K562 (cell line): ENCODE measurements around the gene RYR3.

ENCODE experiments used
- BHLHE40 ChIP-seq: IDR thresholded peaks from 2 replicates; pipeline ENCODE4 v1.6.1; 2011; ENCODE audit warnings: low read length, improper control_type of control experiment
- CSDE1 ChIP-seq, 2 experiments: fragments of 450-650 bp; IDR thresholded peaks; 2 replicates each; pipeline ENCODE4 v1.6.1; 2016; ENCODE audit warnings: mild to moderate bottlenecking in 1 of 2
- MYC ChIP-seq, 2 experiments: fragments of 250-450 bp in 1 of 2; sonication (Bioruptor Pico) in 1 of 2; IDR thresholded peaks; 2 replicates each; pipeline versions ENCODE4 v1.5.1 to v1.6.1; 2012 to 2021; ENCODE audit warnings: low read depth in 2 of 2, borderline replicate concordance in 1 of 2, improper control_type of control experiment in 1 of 2, low read length in 1 of 2, mild to moderate bottlenecking in 1 of 2, moderate library complexity in 1 of 2
- RFX5 ChIP-seq: IDR thresholded peaks from 2 replicates; pipeline ENCODE4 v1.6.1; 2011; ENCODE audit warnings: low read depth, mild to moderate bottlenecking, improper control_type of control experiment, low read length
- RNF2 ChIP-seq: sonication (generic); IDR thresholded peaks from 2 replicates; pipeline ENCODE4 v1.6.1; 2016
- SIN3A ChIP-seq, 2 experiments: fragments of 150-350 bp in 1 of 2; IDR thresholded peaks; 2 replicates each; pipeline ENCODE4 v1.6.1; 2011 to 2016; ENCODE audit warnings: borderline replicate concordance in 2 of 2, low read depth in 2 of 2, low read length in 2 of 2, mild to moderate bottlenecking in 2 of 2, moderate library complexity in 2 of 2; ENCODE audit not compliant: control insufficient read depth in 1 of 2
- ZC3H11A ChIP-seq: IDR thresholded peaks from 2 replicates; pipeline ENCODE4 v1.6.1; 2012; ENCODE audit warnings: low read depth, low read length, improper control_type of control experiment
- ZNF384 ChIP-seq: IDR thresholded peaks from 2 replicates; pipeline ENCODE4 v1.6.1; 2012; ENCODE audit warnings: low read depth, low read length, improper control_type of control experiment
- TF ChIP-seq, protein P1 (sequence below): fragments of 450-650 bp; conservative IDR thresholded peaks from 2 replicates; pipeline ENCODE4 v1.6.1; 2016; ENCODE audit warnings: missing genetic modification characterization, low read depth, mild to moderate bottlenecking, control low read depth, missing compliant biosample characterization
- TF ChIP-seq, protein P2 (sequence below): sonication (generic); formaldehyde crosslinking; IDR thresholded peaks from 2 replicates; pipeline ENCODE4 v1.8.0; 2022; ENCODE audit warnings: mild to moderate bottlenecking, missing genetic modification reagents, borderline replicate concordance
- TF ChIP-seq, protein P3 (sequence below): conservative IDR thresholded peaks from 2 replicates; pipeline ENCODE4 v1.6.1; 2011; ENCODE audit warnings: low read depth, mild to moderate bottlenecking, low read length; ENCODE audit not compliant: control insufficient read depth
- TF ChIP-seq, protein P4 (sequence below): fragments of 200-400 bp; formaldehyde crosslinking; IDR thresholded peaks from 2 replicates; pipeline ENCODE4 v1.6.1; 2017; ENCODE audit warnings: mild to moderate bottlenecking, low read depth, low read length, moderate library complexity
- TF ChIP-seq, protein P5 (sequence below), 3 experiments: IDR thresholded peaks in 2 of 3; conservative IDR thresholded peaks in 1 of 3; 2 replicates each; pipeline ENCODE4 v1.5.1; 2011 to 2012; ENCODE audit warnings: low read length in 3 of 3, mild to moderate bottlenecking in 3 of 3, control low read depth in 2 of 3, improper control_type of control experiment in 1 of 3, inconsistent platforms in 1 of 3, low read depth in 1 of 3, mixed read lengths in 1 of 3, moderate library complexity in 1 of 3; ENCODE audit not compliant: insufficient read depth in 2 of 3
- TF ChIP-seq, protein P6 (sequence below): sonication (generic); formaldehyde crosslinking; IDR thresholded peaks from 2 replicates; pipeline ENCODE4 v1.8.1; 2023; ENCODE audit warnings: mild to moderate bottlenecking, missing genetic modification reagents

DNA sequence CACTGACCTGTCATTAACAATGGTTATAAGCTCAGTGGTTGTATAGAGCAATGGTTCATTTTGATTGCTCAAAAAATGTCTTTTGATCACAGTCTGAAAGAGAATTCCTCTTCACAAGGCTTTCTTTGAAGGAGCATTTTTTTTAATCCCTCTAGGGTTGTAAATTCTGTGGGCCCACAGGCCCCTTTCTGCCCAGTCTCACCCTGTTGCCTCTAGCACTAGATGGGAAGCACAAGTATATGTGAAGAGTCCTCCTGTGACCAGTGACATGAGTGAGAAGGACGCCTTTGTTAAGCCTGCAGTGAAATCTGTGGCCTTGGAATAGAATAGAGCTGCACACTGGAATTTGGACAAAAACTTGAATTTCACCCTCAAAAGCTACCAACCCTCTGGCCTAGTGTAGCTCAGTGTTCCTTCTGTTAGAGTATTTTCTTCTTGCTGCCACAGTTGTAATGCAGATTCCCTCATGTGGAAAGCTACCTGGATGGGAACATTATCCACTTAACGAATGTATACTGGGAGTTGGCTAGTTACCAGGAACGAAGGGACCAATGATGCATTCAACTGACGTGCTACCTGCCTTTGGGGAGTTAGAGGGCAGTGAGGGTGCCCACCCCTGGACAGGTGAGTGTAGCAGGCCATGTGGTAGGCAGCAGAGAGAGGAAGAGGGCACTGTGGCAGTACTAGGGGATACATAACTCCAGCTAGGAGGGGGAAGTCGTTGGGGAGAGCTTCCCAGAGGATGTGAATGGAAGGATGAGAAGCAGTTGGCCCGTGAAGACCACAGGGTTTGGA lies 28.3 kb upstream of the RYR3 start:
- TF ChIP-seq, protein P1, sequence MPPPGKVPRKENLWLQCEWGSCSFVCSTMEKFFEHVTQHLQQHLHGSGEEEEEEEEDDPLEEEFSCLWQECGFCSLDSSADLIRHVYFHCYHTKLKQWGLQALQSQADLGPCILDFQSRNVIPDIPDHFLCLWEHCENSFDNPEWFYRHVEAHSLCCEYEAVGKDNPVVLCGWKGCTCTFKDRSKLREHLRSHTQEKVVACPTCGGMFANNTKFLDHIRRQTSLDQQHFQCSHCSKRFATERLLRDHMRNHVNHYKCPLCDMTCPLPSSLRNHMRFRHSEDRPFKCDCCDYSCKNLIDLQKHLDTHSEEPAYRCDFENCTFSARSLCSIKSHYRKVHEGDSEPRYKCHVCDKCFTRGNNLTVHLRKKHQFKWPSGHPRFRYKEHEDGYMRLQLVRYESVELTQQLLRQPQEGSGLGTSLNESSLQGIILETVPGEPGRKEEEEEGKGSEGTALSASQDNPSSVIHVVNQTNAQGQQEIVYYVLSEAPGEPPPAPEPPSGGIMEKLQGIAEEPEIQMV = no peak
- TF ChIP-seq, protein P2, sequence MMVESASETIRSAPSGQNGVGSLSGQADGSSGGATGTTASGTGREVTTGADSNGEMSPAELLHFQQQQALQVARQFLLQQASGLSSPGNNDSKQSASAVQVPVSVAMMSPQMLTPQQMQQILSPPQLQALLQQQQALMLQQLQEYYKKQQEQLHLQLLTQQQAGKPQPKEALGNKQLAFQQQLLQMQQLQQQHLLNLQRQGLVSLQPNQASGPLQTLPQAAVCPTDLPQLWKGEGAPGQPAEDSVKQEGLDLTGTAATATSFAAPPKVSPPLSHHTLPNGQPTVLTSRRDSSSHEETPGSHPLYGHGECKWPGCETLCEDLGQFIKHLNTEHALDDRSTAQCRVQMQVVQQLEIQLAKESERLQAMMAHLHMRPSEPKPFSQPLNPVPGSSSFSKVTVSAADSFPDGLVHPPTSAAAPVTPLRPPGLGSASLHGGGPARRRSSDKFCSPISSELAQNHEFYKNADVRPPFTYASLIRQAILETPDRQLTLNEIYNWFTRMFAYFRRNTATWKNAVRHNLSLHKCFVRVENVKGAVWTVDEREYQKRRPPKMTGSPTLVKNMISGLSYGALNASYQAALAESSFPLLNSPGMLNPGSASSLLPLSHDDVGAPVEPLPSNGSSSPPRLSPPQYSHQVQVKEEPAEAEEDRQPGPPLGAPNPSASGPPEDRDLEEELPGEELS (CRISPR knock-in tag) = no peak
- TF ChIP-seq, protein P3, sequence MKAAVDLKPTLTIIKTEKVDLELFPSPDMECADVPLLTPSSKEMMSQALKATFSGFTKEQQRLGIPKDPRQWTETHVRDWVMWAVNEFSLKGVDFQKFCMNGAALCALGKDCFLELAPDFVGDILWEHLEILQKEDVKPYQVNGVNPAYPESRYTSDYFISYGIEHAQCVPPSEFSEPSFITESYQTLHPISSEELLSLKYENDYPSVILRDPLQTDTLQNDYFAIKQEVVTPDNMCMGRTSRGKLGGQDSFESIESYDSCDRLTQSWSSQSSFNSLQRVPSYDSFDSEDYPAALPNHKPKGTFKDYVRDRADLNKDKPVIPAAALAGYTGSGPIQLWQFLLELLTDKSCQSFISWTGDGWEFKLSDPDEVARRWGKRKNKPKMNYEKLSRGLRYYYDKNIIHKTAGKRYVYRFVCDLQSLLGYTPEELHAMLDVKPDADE = no peak
- no peak for TF ChIP-seq MYC (IDR thresholded peaks at IDR 0.05; ENCODE audit: low read depth, low read length)
- TF ChIP-seq MYC (CRISPR knock-in tag; IDR thresholded peaks at IDR 0.05; ENCODE audit: borderline replicate concordance, low read depth) = no peak
- no peak for TF ChIP-seq CSDE1 (IDR thresholded peaks at IDR 0.05)
- no peak for TF ChIP-seq ZNF384
- TF ChIP-seq ZC3H11A = no peak
- TF ChIP-seq, protein P4, sequence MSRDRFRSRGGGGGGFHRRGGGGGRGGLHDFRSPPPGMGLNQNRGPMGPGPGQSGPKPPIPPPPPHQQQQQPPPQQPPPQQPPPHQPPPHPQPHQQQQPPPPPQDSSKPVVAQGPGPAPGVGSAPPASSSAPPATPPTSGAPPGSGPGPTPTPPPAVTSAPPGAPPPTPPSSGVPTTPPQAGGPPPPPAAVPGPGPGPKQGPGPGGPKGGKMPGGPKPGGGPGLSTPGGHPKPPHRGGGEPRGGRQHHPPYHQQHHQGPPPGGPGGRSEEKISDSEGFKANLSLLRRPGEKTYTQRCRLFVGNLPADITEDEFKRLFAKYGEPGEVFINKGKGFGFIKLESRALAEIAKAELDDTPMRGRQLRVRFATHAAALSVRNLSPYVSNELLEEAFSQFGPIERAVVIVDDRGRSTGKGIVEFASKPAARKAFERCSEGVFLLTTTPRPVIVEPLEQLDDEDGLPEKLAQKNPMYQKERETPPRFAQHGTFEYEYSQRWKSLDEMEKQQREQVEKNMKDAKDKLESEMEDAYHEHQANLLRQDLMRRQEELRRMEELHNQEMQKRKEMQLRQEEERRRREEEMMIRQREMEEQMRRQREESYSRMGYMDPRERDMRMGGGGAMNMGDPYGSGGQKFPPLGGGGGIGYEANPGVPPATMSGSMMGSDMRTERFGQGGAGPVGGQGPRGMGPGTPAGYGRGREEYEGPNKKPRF = no peak
- TF ChIP-seq, protein P5, sequence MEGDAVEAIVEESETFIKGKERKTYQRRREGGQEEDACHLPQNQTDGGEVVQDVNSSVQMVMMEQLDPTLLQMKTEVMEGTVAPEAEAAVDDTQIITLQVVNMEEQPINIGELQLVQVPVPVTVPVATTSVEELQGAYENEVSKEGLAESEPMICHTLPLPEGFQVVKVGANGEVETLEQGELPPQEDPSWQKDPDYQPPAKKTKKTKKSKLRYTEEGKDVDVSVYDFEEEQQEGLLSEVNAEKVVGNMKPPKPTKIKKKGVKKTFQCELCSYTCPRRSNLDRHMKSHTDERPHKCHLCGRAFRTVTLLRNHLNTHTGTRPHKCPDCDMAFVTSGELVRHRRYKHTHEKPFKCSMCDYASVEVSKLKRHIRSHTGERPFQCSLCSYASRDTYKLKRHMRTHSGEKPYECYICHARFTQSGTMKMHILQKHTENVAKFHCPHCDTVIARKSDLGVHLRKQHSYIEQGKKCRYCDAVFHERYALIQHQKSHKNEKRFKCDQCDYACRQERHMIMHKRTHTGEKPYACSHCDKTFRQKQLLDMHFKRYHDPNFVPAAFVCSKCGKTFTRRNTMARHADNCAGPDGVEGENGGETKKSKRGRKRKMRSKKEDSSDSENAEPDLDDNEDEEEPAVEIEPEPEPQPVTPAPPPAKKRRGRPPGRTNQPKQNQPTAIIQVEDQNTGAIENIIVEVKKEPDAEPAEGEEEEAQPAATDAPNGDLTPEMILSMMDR (IDR thresholded peaks at IDR 0.05 in 2 of 3, conservative IDR thresholded peaks at IDR 0.05 in 1 of 3; ENCODE audit: insufficient read depth in 2 of 3, low read depth in 1 of 3, low read length in 3 of 3) = no peak
- no peak for TF ChIP-seq RNF2
- TF ChIP-seq, protein P6, sequence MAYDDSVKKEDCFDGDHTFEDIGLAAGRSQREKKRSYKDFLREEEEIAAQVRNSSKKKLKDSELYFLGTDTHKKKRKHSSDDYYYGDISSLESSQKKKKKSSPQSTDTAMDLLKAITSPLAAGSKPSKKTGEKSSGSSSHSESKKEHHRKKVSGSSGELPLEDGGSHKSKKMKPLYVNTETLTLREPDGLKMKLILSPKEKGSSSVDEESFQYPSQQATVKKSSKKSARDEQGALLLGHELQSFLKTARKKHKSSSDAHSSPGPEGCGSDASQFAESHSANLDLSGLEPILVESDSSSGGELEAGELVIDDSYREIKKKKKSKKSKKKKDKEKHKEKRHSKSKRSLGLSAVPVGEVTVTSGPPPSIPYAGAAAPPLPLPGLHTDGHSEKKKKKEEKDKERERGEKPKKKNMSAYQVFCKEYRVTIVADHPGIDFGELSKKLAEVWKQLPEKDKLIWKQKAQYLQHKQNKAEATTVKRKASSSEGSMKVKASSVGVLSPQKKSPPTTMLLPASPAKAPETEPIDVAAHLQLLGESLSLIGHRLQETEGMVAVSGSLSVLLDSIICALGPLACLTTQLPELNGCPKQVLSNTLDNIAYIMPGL (CRISPR knock-in tag) = no peak
- no peak for TF ChIP-seq SIN3A (IDR thresholded peaks at IDR 0.05; ENCODE audit: borderline replicate concordance in 2 of 2, control insufficient read depth in 1 of 2, low read depth in 2 of 2, low read length in 2 of 2)
- no peak for TF ChIP-seq BHLHE40
- no peak for TF ChIP-seq RFX5
